OCI-LY1 (cell line): ENCODE data around the gene CCDC9B.

Experiments
- EZH2 ChIP-seq: fragments of 200-600 bp; sonication (generic), shearing (Covaris generic); IDR thresholded peaks from 2 replicates; pipeline ENCODE4 v1.8.0; 2017; ENCODE audit warnings: borderline replicate concordance, mixed run types, mild to moderate bottlenecking, antibody characterized with exemption, low read length, moderate library complexity, mixed read lengths
- TF ChIP-seq, protein P1 (sequence below): fragments of 200-600 bp; sonication (generic), shearing (Covaris generic); IDR thresholded peaks from 2 replicates; pipeline ENCODE4 v1.5.1; 2017; ENCODE audit warnings: mild to moderate bottlenecking, antibody characterized with exemption, low read length, moderate library complexity, mixed read lengths

DNA sequence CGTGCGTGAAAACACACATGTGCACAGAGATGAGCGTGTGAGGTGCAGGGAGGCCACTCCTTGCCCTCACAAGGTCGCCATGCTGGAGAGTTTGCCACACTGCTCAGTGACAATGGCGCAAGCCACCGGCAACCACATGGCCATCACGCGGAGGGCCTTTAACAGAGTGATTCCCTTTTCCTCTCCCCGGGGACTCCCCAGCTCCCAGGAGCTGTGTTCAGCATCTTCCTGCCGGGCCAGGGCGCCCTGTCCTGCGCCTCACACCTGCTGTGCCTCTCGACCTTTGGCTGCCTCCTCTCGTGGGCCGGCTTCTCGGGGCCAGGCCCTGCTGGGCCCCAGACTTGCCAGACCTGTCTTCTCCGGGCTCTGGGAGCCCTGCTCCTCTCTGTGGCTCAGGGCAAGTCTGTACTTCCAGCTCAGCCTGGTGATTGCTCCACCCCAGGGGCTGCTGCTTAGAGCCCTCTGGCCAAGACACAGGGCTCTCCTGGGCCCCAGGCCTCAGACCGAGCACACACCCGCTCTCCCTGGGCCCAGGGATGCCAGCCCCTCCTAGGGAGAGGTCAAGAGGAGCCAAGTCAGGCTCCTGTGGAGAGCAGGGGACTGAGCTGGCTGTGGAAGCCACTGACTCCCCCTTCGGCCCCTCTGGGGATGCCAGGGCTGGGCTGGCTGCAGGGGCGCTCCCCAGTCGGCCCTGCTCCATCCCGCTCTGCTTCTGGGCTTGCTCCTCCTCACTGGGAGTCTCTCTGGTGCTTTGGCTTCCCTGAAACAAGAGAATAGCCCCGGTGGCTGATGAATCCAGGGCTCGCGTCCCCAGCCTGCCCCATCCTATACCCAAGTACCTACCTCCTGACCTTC is 5.6 kb downstream of the CCDC9B start:
- TF ChIP-seq, protein P1, sequence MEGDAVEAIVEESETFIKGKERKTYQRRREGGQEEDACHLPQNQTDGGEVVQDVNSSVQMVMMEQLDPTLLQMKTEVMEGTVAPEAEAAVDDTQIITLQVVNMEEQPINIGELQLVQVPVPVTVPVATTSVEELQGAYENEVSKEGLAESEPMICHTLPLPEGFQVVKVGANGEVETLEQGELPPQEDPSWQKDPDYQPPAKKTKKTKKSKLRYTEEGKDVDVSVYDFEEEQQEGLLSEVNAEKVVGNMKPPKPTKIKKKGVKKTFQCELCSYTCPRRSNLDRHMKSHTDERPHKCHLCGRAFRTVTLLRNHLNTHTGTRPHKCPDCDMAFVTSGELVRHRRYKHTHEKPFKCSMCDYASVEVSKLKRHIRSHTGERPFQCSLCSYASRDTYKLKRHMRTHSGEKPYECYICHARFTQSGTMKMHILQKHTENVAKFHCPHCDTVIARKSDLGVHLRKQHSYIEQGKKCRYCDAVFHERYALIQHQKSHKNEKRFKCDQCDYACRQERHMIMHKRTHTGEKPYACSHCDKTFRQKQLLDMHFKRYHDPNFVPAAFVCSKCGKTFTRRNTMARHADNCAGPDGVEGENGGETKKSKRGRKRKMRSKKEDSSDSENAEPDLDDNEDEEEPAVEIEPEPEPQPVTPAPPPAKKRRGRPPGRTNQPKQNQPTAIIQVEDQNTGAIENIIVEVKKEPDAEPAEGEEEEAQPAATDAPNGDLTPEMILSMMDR: no peak
- no peak for TF ChIP-seq EZH2
